Measurements from ENCODE around the gene ASB2.

The ASB2 gene

DNA sequence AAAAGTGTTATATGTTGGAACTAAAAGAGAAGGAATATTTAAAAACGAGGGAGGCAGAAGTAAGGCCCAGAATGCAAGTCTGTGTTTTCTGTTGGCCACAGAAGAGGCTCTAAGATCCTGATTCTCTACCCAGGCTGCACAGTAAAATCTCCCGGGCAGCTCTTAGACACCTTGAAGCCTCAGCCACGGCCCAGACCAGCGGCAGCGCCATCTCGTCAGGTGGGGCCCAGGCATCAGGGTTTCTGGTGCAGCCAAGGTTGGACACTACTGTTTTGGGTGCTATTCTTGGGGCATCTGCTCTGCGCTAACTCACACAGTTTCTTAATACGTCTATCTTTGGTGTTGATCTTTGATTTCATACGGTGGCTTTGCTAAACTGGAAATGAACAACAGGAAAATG is 32.4 kb downstream of the ASB2 start:
- TF ChIP-seq, protein P1, sequence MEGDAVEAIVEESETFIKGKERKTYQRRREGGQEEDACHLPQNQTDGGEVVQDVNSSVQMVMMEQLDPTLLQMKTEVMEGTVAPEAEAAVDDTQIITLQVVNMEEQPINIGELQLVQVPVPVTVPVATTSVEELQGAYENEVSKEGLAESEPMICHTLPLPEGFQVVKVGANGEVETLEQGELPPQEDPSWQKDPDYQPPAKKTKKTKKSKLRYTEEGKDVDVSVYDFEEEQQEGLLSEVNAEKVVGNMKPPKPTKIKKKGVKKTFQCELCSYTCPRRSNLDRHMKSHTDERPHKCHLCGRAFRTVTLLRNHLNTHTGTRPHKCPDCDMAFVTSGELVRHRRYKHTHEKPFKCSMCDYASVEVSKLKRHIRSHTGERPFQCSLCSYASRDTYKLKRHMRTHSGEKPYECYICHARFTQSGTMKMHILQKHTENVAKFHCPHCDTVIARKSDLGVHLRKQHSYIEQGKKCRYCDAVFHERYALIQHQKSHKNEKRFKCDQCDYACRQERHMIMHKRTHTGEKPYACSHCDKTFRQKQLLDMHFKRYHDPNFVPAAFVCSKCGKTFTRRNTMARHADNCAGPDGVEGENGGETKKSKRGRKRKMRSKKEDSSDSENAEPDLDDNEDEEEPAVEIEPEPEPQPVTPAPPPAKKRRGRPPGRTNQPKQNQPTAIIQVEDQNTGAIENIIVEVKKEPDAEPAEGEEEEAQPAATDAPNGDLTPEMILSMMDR (IDR thresholded peaks at IDR 0.05; ENCODE audit: insufficient read depth, low read length, missing control alignments) = no peak
- no peak overlapping the region for H3K4me3 ChIP-seq (ENCODE audit: low read depth, low read length)
- DNase-seq (ENCODE audit: low read depth, low spot score) = no peak
- ChIA-PET CTCF (interaction anchor here (1.3 to 15.8 kb wide), 4 partner anchors 8 to 193 kb away, joined by 5 to 472 read pairs (median 102); partner anchors contain the start of gene CCDC197), POLR2A (no interaction called here)

DNA sequence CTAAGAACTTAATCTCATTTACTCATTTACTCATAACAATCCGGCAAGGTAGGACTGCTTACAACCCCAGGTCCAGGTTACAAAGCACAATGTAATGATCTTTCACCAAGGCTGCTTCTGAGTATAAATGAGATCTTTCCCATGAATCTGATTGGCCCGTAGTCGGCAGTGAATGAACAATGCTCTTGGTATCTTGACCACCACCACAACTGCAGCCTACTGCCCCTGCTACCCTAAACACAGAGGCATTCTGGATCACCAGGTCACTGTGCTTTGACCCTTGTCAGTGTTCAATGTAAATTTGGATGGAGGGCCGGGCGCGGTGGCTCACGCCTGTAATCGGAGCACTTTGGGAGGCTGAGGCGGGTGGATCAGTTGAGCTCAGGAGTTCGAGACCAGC is 33.3 kb downstream of the ASB2 start:
- DNase-seq (ENCODE audit: low read depth, low spot score) = no peak
- TF ChIP-seq, protein P1 (IDR thresholded peaks at IDR 0.05; ENCODE audit: insufficient read depth, low read length, missing control alignments) = no peak
- ChIA-PET POLR2A (no interaction called here), CTCF (interaction anchor here (1.1 to 15.8 kb wide), 9 partner anchors 9 to 237 kb away, joined by 3 to 472 read pairs (median 55); partner anchors contain the start of genes CCDC197 and IFI27L2)
- H3K4me3 ChIP-seq (ENCODE audit: low read depth, low read length) = no peak overlapping the region

DNA sequence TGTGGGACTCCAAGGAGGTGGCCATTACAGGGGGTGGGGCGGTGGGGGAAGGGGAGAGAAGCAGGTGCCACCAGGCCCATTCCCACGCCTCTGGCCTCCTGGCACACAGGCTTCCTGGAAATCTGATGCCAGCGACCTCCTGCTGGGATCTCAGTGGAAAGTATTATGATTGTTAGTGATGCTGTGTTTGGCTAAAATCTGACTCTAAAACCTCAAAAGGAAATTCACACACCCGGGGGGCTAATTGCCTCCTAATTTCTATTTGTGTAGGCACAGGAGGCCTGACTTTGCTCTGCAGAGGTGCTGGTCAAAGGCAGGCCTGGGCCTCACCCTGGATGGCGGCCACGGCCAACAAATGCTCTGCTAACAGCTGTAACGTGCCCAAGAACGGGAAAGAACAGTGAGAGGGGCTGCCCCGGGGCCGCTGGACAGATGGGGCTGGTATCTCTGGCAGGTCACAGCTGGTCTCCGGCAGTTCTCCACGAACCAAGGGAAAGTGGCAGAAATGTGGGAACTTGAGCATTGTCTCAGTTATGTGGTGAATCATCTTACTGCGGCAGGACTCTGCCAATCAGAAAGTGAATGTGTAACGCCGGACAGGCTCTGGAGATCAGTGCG is 35.0 kb downstream of the ASB2 start:
- no peak for DNase-seq (ENCODE audit: low read depth, low spot score)
- H3K4me3 ChIP-seq (ENCODE audit: low read depth, low read length) = no peak overlapping the region; the same call in 1 of the 2 replicates
- ChIA-PET CTCF (interaction anchor here (0.9 to 15.8 kb wide), 15 partner anchors 11 to 239 kb away, joined by 4 to 472 read pairs (median 46); partner anchors contain the start of genes CCDC197, FAM181A and IFI27L2), POLR2A (interaction anchor here (0.8 kb wide), 1 partner anchor 11 kb away, joined by 3 read pairs; no protein-coding TSS in a partner anchor)
- TF ChIP-seq, protein P1 (IDR thresholded peaks at IDR 0.05; ENCODE audit: insufficient read depth, low read length, missing control alignments) = no peak

DNA sequence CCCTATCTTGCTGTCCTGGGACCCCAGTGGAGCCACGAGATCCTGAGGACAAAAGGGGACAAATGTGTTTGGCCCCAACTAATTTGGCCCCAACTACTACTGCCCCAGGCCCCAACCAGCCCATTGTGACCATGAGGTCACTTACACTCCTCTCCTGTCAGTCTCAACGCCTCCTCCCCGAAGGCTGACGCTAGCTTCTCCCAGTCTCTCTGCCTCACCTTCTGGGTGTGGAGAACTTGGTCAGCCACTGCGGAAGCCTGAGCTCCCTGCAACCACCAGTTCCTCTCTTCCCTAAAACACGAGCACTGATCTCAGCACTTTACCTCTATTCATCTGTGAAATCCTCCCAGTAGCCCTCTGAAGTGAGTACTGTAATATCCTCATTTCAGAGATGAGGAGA is 35.9 kb downstream of the ASB2 start:
- TF ChIP-seq, protein P1 (IDR thresholded peaks at IDR 0.05; ENCODE audit: insufficient read depth, low read length, missing control alignments) = no peak
- ChIA-PET CTCF (interaction anchor here (0.8 to 15.8 kb wide), 30 partner anchors 11 to 286 kb away, joined by 3 to 472 read pairs (median 10); partner anchors contain the start of genes ASB2, CCDC197, FAM181A and IFI27L2), POLR2A (no interaction called here)
- no peak for DNase-seq (ENCODE audit: low read depth, low spot score)
- H3K4me3 ChIP-seq (ENCODE audit: low read depth, low read length) = no peak overlapping the region

DNA sequence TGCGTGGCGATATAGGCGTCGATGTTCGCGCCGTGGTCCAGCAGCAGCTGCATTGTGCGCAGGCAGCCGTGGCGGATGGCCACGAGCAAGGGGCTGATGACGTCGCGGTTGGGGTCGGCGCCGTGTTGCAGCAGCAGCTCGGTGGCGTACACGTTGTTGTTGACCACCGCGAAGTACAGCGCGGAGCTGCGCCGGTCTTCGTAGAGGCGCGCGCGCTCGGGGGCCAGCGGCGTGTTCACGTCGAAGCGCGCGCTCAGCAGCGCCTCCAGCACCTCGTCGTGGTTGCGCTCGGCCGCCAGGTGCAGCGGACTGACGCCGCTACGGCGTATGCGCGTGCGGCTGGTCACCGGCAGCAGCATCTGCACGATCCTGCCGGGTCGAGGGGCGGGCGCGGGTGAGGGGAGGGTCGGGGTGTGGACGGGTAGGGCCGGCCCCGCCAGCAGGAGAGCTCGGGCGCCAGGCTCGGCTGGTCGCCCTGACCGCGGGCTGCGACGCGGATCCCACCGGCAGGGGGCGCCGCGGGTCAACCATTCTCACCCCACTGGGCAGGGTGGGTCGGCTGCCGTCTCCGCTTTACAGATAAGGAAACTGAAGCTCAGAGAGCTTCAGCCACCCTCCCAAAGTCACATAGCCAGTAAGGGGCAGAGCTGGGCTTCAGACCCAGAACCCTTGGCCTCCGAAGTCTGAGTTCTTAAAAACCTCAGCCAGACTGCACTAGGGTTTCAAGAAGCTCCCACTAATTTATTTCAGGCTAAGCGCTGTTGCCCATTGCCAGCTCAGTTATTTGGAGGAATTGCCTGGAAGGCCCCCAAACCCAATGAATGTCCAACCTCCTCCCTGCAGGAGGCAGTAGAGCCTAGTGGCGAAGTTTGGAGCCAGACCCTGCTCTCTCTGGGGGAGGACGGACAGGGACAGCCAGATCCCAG is 36.8 kb downstream of the ASB2 start:
- H3K4me3 ChIP-seq (ENCODE audit: low read depth, low read length) = peak overlapping the region; percentile 50
- ChIA-PET CTCF (interaction anchor here (0.7 to 15.8 kb wide), 43 partner anchors 10 to 285 kb away, joined by 3 to 472 read pairs (median 8); partner anchors contain the start of genes ASB2, CCDC197, FAM181A and IFI27L2), POLR2A (interaction anchor here (0.7 kb wide), 1 partner anchor 86 kb away, joined by 3 read pairs; no protein-coding TSS in a partner anchor)
- TF ChIP-seq, protein P1 (IDR thresholded peaks at IDR 0.05; ENCODE audit: insufficient read depth, low read length, missing control alignments) = peak; percentile 85
- no peak for DNase-seq (ENCODE audit: low read depth, low spot score)

All from AG04449 (cell line).